ENCODE data around the gene CWF19L1. TPM values are rescaled to one million over a fixed set of nuclear protein-coding genes. Genes with fewer than 3 reads are reported as not detected.

Gene CWF19L1
- total RNA-seq, 2 experiments from 2014 or later = 38.5 to 43.3 TPM

- CTCF ChIA-PET = interaction anchor here (1.4 kb wide), 1 partner anchor 335 kb away, joined by 5 read pairs; no protein-coding TSS in a partner anchor
- no peak for TF ChIP-seq CTCF (IDR thresholded peaks at IDR 0.05)
- peaks cover 43% of the 10 kb centered on the region for H3K4me1 Mint-ChIP-seq (ENCODE audit: low read depth)
- H3K9me3 Mint-ChIP-seq = no peaks in the 10 kb centered on the region
- no peak overlapping the region for H3K4me3 Mint-ChIP-seq
- intact Hi-C loops (cut with micrococcal nuclease) = no loop called here
- POLR2A ChIA-PET = interaction anchor here (0.6 to 1.1 kb wide), 2 partner anchors 12 to 434 kb away, joined by 3 read pairs; no protein-coding TSS in a partner anchor
- peaks cover 54% of the 10 kb centered on the region for H3K36me3 Mint-ChIP-seq (ENCODE audit: low read depth)
- DNase-seq (no peak), ATAC-seq (no peak)
- H3K27me3 Mint-ChIP-seq = no peaks in the 10 kb centered on the region
- no peak overlapping the region for H3K27ac Mint-ChIP-seq
Measured at GRCh38 chr10:100183481-100183880, 84.0 kb downstream of the CWF19L1 start.

GRCh38 chr10:100182908-100183307 lies 84.5 kb downstream of the CWF19L1 start:
- DNase-seq (no peak), ATAC-seq (no peak)
- intact Hi-C loops (cut with micrococcal nuclease) = no loop called here
- no peak overlapping the region for H3K4me3 Mint-ChIP-seq
- H3K27ac Mint-ChIP-seq = no peak overlapping the region
- H3K4me1 Mint-ChIP-seq (ENCODE audit: low read depth) = peaks cover 40% of the 10 kb centered on the region
- H3K36me3 Mint-ChIP-seq (ENCODE audit: low read depth) = peaks cover 55% of the 10 kb centered on the region
- no peak for TF ChIP-seq CTCF (IDR thresholded peaks at IDR 0.05)
- ChIA-PET POLR2A (no interaction called here), CTCF (interaction anchor here (1.4 kb wide), 1 partner anchor 336 kb away, joined by 5 read pairs; no protein-coding TSS in a partner anchor)
- no peaks in the 10 kb centered on the region for H3K27me3 Mint-ChIP-seq
- no peaks in the 10 kb centered on the region for H3K9me3 Mint-ChIP-seq

Other genes with a start within 250 kb of the CWF19L1 start
- not detected for gene CPN1, start 185.8 kb downstream of the CWF19L1 start, total RNA-seq
- 10 to 100 TPM; 16.6 to 17.0 TPM for gene ERLIN1, start 81.6 kb downstream of the CWF19L1 start, total RNA-seq
- 10 to 100 TPM; 24.7 to 26.1 TPM for gene CHUK, start 38.0 kb downstream of the CWF19L1 start, total RNA-seq
- 10 to 100 TPM; 45.1 to 48.6 TPM for gene BLOC1S2, start 19.0 kb upstream of the CWF19L1 start, total RNA-seq
- gene PKD2L1, start 62.6 kb upstream of the CWF19L1 start, total RNA-seq = not detected
- gene SCD, start 79.6 kb upstream of the CWF19L1 start, total RNA-seq = 100 to 1,000 TPM; 271 TPM
- under 1 TPM; 0.38 to 0.47 TPM for gene WNT8B, start 195.4 kb upstream of the CWF19L1 start, total RNA-seq

Data from activated CD8-positive, alpha-beta T cell treated with anti-CD3 and anti-CD28 coated beads for 36 hours (primary cell).